Bronchial epithelial cell (primary cell): ENCODE measurements around the gene RCVRN. TPM values are rescaled to one million over a fixed set of nuclear protein-coding genes. Genes with fewer than 3 reads are reported as not detected.

ENCODE experiments used
- DNase-seq: peaks from one replicate; pipeline ENCODE4 v3.0.0-alpha.2; 2010; ENCODE audit warnings: low read depth
- FAIRE-seq: peaks from 2 replicates; lab custom pipeline; 2011; peaks lifted over from hg19 to GRCh38; lab: Jason Lieb, UNC
- H3K27me3 ChIP-seq: 2 replicates; pipeline ENCODE4 v1.5.1; 2011; ENCODE audit warnings: low read length; ENCODE audit not compliant: control insufficient read depth, insufficient read depth
- H3K36me3 ChIP-seq: 2 replicates; pipeline ENCODE4 v1.5.1; 2011; ENCODE audit warnings: low read length; ENCODE audit not compliant: control insufficient read depth, insufficient read depth
- H3K4me3 ChIP-seq: 2 replicates; pipeline ENCODE4 v1.5.1; 2011; ENCODE audit warnings: mild to moderate bottlenecking, low read depth, low read length, control low read depth
- total RNA-seq: library from RNA; depleted of rRNA; stranded (reverse); fragments of >200 nt; gene quantifications from 2 replicates; pipeline ENCODE4 v1.2.1, GENCODE V29; 2014
- TF ChIP-seq, protein P1 (sequence below): IDR thresholded peaks from 2 replicates; pipeline ENCODE4 v1.5.1; 2011; ENCODE audit warnings: mild to moderate bottlenecking, moderate library complexity, low read length, control low read depth, inconsistent platforms; ENCODE audit not compliant: insufficient read depth, severe bottlenecking

Gene RCVRN
- total RNA-seq, 1 donor from 2014 or later, result not detected

- FAIRE-seq, result no peak
- Histone ChIP-seq H3K27me3 (no peaks in the 10 kb centered on the region), H3K36me3 (no peaks in the 10 kb centered on the region), H3K4me3 (no peak overlapping the region)
- no peak for DNase-seq
- TF ChIP-seq, protein P1, sequence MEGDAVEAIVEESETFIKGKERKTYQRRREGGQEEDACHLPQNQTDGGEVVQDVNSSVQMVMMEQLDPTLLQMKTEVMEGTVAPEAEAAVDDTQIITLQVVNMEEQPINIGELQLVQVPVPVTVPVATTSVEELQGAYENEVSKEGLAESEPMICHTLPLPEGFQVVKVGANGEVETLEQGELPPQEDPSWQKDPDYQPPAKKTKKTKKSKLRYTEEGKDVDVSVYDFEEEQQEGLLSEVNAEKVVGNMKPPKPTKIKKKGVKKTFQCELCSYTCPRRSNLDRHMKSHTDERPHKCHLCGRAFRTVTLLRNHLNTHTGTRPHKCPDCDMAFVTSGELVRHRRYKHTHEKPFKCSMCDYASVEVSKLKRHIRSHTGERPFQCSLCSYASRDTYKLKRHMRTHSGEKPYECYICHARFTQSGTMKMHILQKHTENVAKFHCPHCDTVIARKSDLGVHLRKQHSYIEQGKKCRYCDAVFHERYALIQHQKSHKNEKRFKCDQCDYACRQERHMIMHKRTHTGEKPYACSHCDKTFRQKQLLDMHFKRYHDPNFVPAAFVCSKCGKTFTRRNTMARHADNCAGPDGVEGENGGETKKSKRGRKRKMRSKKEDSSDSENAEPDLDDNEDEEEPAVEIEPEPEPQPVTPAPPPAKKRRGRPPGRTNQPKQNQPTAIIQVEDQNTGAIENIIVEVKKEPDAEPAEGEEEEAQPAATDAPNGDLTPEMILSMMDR, result no peak
These were observed 32.2 kb downstream of the RCVRN start for GRCh38 chr17:9872852-9873251.

- Histone ChIP-seq H3K27me3 (no peaks in the 10 kb centered on the region), H3K36me3 (no peaks in the 10 kb centered on the region), H3K4me3 (no peak overlapping the region)
- DNase-seq, result no peak
- TF ChIP-seq, protein P1, result no peak
- FAIRE-seq, result no peak
These were observed 36.5 kb downstream of the RCVRN start for GRCh38 chr17:9868552-9868951.

DNA sequence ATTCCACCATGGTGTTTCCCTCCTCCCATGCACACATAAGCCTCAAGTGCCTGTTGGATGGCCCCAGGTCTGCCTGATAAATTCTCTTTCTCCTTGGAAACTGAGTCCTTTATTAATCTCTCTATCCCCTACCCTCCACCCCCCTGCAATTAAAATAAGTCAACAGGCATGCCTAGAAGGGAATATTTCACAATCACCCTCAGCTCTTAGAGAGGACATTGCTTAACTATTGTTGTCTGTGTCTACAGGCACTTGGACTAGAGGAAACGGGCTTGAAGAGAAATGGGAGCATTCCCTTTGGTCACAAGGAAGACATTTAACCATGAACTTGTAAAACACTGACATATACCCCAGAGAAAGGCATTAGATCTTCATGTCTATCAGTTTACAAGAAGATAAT lies 39.5 kb downstream of the RCVRN start:
- TF ChIP-seq, protein P1, result no peak
- no peak for DNase-seq
- no peak overlapping the region for H3K4me3 ChIP-seq

DNA sequence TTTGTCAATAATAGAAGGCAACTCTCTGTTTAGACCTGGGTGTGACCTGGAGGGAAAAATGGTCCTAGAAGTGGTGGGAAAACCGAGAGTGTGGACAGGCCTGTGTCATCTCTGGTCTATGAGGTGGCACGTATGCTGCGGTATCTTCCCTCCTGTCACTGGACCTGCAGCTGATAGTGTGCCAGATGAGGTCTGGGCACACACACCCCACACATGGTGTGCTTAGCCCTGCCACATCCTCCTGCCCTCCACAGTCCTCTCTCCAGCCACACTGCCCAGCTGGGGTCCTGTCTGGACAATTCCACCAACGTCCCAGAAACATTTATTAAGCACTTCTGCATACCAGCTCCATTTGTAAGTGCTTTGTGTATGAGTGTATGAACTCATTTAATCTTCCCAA lies 42.1 kb downstream of the RCVRN start:
- no peaks in the 10 kb centered on the region for H3K27me3 ChIP-seq
- TF ChIP-seq, protein P1, result no peak
- H3K4me3 ChIP-seq, result no peak overlapping the region
- H3K36me3 ChIP-seq, result no peaks in the 10 kb centered on the region
- FAIRE-seq, result no peak
- no peak for DNase-seq

More for the DNA sequence above, 39.5 kb downstream of the RCVRN start:
- FAIRE-seq, result no peak
- no peaks in the 10 kb centered on the region for H3K36me3 ChIP-seq
- H3K27me3 ChIP-seq, result no peaks in the 10 kb centered on the region

DNA sequence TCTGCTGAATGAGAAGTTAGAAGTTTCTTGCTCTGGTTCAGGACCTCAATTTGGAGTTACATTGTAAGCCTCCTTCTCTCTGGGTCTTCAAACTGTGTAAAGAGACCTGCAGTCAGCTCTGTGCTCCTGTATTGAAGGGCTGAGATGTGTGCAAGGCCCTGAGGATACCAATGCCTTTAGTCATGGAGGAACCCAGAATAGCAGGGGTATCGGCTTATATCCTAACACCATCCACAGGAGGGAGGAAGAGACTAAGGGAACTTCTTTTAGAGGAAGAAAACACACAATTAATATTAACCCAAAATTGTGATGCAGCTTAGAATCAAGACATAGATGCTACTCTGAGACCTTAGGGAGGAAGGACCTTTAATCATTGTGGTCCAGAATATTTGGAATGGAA lies 42.9 kb downstream of the RCVRN start:
- Histone ChIP-seq H3K4me3 (no peak overlapping the region), H3K36me3 (no peaks in the 10 kb centered on the region), H3K27me3 (no peaks in the 10 kb centered on the region)
- no peak for FAIRE-seq
- TF ChIP-seq, protein P1, result no peak
- no peak for DNase-seq

- FAIRE-seq, result no peak
These were observed 44.2 kb downstream of the RCVRN start for GRCh38 chr17:9860851-9861250.

More at GRCh38 chr17:9860851-9861250, 44.2 kb downstream of the RCVRN start:
- TF ChIP-seq, protein P1, result no peak
- no peak overlapping the region for H3K4me3 ChIP-seq
- no peaks in the 10 kb centered on the region for H3K27me3 ChIP-seq
- H3K36me3 ChIP-seq, result no peaks in the 10 kb centered on the region
- no peak for DNase-seq
